ENCODE data around the gene MZT2B. TPM values are rescaled to one million over a fixed set of nuclear protein-coding genes. Genes with fewer than 3 reads are reported as not detected.
"Not testable (repeated sequence)": the region's sequence is repeated elsewhere in the genome, so short reads cannot be mapped to it uniquely, and the experiment has no call there.

MZT2B gene
- total RNA-seq, 4 donors from 2014 or later: 66.4 to 113 (median 103) TPM

DNA sequence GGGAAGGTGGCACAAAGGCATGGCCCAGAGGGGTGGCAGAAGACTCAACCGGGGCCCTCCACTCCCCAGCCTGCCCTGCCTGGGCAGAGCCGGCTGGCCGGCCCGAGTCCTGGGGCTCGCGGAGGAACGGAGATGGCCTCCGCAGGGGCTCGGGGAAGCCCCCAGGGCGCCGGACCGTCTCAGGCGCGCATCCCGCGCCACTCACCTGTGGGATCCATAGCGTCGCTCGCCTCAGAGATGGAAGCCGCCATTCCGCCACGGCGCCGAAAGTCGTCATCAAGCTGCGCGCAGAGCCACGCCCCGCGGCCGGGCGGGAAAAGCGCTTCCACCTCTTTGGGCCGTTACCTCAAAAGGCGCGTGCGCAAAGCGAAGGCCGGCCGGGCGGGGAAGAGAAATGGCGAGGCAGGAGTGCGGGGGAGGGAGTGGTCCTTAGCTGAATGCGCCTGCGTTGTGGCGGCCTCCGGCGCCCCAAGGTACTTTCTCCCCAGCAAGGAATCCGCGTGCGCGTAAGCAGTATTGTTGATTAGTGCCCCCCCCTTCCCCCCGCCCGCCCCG lies 660 bp upstream of the MZT2B start, which contains the start of gene SMPD4:
Gene SMPD4 (minus strand): TSS at position 278 of the 555 bp plus-strand sequence. CDS start 5,010 bp downstream, outside the sequence.
- Histone ChIP-seq H3K27ac (peak within 1 kb of the TSS; percentile 90), H3K27me3 (no peaks in the 10 kb centered on the region), H3K4me3 (peak within 1 kb of the TSS; percentile 98), H3K4me1 (peaks cover 24% of the 10 kb centered on the region), H3K36me3 (peaks cover 4% of the 10 kb centered on the region), H3K9me3 (no peaks in the 10 kb centered on the region)
- no peak for TF ChIP-seq CTCF (IDR thresholded peaks at IDR 0.05)
- TF ChIP-seq POLR2A (IDR thresholded peaks at IDR 0.05): peak in 1 of 2 donors; percentile 23
- TF ChIP-seq POLR2AphosphoS5 (IDR thresholded peaks at IDR 0.05): peak in 1 of 3 donors; percentile 43
- TF ChIP-seq EP300 (IDR thresholded peaks at IDR 0.05): no peak
- WGBS: 0% methylated on average over 14 of the region's 55 CpGs
- peak; percentile 98 for DNase-seq (ENCODE audit: low spot score in 2 of 2)

DNA sequence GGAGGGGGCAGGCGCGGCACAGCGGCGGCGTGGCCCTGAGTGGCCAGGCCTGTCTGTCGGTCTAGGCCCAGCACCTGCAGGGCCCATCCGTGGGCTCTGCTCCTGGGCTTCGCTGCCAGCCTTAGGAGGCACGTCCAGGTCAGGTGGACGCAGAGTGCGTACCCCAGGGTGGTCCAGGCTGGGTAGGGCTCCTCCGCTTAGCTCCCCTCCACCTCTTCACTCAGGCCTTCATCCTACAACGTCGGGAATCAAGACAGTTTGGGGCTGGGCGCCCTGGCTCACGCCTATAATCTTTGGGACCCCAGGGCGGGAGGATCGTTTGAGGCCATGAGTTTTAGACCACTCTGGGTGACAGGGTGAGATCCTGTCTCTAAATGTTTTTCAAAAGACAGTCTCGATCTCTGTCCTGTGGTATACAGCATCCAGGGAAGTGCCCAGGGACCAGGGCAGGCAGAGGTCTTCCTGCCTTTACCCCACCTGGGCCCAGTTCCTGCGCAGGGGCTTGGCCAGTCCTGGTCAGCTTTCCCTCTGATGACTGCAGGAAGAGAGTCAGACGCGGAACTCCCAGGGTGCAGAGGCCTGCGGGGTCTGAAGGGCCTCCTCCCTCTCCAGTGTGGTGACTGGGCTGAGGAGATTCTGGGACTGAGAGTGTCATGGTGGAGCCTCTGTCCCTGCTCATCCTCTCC lies 907 bp downstream of the MZT2B start:
- 38% methylated on average over 9 of the region's 23 CpGs for WGBS
- H3K9me3 ChIP-seq; DNase-seq (ENCODE audit: low spot score in 2 of 2); H3K36me3 ChIP-seq; H3K27me3 ChIP-seq; H3K27ac ChIP-seq: not testable (repeated sequence)
- peak overlapping the region; percentile 98 for H3K4me3 ChIP-seq
- H3K4me1 ChIP-seq: peaks cover 24% of the 10 kb centered on the region

DNA sequence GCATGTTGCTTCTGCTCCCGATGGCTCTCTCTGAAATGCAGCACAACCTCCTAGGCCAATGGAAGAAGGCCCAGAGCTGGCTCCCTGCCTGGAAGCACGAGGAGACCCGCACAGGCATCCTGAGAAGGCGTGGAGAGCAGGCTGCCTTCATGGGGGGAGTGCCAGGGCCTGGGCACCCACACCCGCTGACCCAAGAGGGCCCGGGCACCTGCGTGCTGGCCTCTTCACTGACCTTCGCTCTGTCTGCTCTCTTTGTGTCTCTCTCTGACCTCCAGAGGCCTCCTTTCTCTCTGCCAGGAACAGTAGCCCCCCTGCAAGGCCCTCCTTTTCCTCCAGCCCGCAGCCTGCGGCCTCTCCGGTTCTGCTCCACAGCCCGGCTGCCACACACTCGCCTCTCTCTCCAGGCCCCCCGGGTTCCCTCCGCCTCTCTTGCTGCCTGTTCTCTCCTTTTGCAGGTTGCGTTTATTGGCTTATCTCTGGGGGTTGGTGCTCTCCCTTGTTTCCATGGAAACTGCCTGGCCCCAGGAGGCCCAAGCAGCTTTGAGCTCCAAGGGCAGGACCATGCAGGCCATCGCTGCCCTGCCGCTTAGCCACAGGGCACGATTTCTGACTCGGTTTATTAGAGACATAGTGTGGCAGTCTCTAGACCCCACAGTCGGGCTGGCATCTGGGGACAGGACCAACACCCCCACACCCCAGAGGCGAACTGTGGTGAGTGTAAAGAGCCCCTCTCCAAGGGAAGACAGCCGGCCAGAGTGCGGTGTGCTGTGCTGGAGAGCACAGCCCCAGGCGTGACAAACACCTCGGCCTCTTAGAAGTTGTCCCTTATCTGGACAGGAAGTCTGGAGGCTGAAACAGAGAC lies 1.7 kb downstream of the MZT2B start:
- Histone ChIP-seq H3K27ac (no peak overlapping the region), H3K27me3 (no peaks in the 10 kb centered on the region), H3K4me3 (peak overlapping the region; percentile 98), H3K9me3 (no peaks in the 10 kb centered on the region), H3K4me1 (peaks cover 24% of the 10 kb centered on the region), H3K36me3 (peaks cover 4% of the 10 kb centered on the region)
- no peak for DNase-seq (ENCODE audit: low spot score in 2 of 2)
- 76% methylated on average over 23 of the region's 26 CpGs for WGBS
- TF ChIP-seq CTCF (IDR thresholded peaks at IDR 0.05) (no peak), POLR2A (IDR thresholded peaks at IDR 0.05) (no peak), POLR2AphosphoS5 (IDR thresholded peaks at IDR 0.05) (no peak), EP300 (IDR thresholded peaks at IDR 0.05) (no peak)

DNA sequence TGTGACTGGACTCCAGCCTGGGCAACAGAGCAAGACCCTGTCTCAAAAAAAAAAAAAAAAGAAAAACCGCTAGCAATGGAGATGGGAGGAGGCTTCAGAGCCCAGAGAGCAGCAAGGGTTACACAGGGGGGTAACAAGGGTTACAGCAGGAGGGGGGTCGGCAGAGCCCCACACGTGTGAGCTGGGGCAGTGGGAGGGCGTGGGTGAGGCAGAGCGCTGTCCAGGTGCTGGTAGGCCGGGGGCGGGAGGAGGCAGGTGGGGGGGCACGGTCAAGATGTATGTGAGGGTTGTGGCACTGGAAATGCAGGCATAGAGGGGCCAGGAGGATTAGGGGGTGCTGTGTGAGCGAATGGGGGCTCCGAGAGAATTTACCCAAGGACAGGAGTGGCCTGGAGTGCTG lies 3.4 kb downstream of the MZT2B start:
- Histone ChIP-seq H3K4me1 (peaks cover 20% of the 10 kb centered on the region), H3K4me3 (no peak overlapping the region), H3K9me3 (no peaks in the 10 kb centered on the region), H3K27ac (no peak overlapping the region), H3K36me3 (peaks cover 2% of the 10 kb centered on the region), H3K27me3 (no peaks in the 10 kb centered on the region)
- TF ChIP-seq POLR2A (IDR thresholded peaks at IDR 0.05): no peak
- no peak for TF ChIP-seq CTCF (IDR thresholded peaks at IDR 0.05)
- no peak for TF ChIP-seq POLR2AphosphoS5 (IDR thresholded peaks at IDR 0.05)
- TF ChIP-seq EP300 (IDR thresholded peaks at IDR 0.05): no peak
- 88% methylated on average over 10 of the region's 10 CpGs for WGBS
- DNase-seq (ENCODE audit: low spot score in 2 of 2): no peak

GRCh38 chr2:130185896-130186295 lies 3.8 kb downstream of the MZT2B start:
- DNase-seq (ENCODE audit: low spot score in 2 of 2): no peak
- H3K4me1 ChIP-seq: peaks cover 16% of the 10 kb centered on the region
- no peaks in the 10 kb centered on the region for H3K9me3 ChIP-seq
- TF ChIP-seq EP300 (IDR thresholded peaks at IDR 0.05) (no peak), POLR2A (IDR thresholded peaks at IDR 0.05) (no peak), POLR2AphosphoS5 (IDR thresholded peaks at IDR 0.05) (no peak), CTCF (IDR thresholded peaks at IDR 0.05) (no peak)
- H3K36me3 ChIP-seq: peaks cover 4% of the 10 kb centered on the region
- WGBS: 83% methylated on average over 4 of the region's 4 CpGs
- H3K4me3 ChIP-seq: no peak overlapping the region
- H3K27me3 ChIP-seq: no peaks in the 10 kb centered on the region
- no peak overlapping the region for H3K27ac ChIP-seq
